Stimulated activated CD8-positive, alpha-beta memory T cell treated with anti-CD3 and anti-CD28 coated beads, Interleukin-7, amount 100 ng/mL, for 24 hours (primary cell): ENCODE results near the gene SHISA7.
A peak's percentile ranks its signal among the peaks of the same experiment; 100 is the strongest.

Source experiments
- DNase-seq: peaks from one replicate; pipeline ENCODE4 v3.0.0-alpha.2; 2020; ENCODE audit warnings: low read depth

The SHISA7 gene

DNA sequence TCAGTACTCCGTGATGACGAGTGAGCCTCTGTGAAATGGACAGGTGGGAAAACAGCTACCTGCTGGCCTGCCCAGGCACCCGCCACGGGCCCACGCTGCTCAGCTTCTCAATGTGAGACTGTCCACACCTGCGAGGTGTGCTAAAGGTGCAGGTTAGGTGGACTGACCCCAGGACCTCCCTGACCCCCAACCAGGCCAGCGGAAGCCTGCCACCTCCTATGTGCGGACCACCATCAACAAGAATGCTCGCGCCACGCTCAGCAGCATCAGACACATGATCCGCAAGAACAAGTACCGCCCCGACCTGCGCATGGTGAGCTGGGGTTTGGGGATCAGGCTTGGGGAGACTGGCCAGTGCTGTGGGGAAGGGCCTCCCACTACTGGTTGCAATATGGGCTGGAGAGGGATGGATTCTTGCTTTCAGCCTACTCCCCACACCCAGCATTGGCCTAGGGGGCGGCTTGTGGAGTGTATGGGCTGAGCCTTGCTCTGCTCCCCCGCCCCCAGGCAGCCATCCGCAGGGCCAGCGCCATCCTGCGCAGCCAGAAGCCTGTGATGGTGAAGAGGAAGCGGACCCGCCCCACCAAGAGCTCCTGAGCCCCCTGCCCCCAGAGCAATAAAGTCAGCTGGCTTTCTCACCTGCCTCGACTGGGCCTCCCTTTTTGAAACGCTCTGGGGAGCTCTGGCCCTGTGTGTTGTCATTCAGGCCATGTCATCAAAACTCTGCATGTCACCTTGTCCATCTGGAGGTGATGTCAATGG, 55.2 kb downstream of the SHISA7 start:
- no peak for DNase-seq

DNA sequence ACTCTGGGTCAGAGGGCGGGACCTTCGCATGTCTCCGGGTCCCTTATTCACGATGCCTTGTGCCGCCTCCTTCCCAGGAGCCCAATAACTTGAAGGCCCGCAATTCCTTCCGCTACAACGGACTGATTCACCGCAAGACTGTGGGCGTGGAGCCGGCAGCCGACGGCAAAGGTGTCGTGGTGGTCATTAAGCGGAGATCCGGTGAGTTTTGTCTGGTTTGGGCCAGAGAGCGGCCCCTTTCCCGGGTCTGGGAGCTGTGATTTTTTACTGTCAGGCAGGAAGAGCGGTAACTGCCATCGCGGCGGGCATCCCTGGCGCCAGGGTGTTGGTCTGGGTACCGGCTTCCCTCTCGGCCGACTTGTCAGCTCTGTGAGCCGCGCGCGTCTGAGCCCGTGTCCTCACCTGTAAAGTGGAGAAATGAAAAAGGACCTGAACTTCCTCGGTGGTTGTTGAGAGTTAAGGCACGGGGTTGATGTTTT, 56.6 kb downstream of the SHISA7 start:
- DNase-seq: no peak

DNA sequence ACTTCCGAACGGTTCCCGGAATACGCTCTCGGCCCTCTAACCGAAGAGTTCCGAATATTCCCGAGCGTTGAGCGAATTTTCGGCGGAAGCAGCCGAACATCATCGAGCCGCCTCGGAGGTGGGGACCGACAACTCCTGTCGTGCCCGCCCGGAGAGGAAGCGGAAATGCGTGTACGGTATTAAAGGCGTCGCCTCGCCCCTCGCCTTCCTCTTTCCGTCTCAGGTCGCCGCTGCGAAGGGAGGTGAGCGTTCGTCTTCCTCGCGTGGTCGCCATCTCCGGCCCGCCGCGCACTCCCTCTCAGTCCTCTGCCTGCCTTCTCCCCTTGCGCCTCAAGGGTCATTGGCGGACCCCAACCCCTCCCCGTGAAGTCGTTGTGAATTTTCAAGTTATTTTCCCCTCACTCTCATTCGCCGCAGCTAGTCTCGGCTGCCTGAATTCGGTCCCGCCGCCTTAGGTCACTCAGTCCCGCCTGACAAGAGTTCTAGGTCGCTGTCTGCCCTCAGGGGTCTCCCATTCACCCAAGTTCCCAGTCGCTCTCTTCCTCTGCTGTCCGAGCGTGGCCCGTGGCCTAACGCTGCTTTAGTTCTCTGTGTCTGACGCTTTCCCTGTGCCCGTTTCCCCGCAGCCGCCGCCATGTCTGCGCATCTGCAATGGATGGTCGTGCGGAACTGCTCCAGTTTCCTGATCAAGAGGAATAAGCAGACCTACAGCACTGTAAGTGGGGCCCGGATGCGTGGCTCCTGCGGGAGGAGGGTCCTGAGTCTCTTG, 57.2 kb downstream of the SHISA7 start, which contains the start of gene RPL28:
Gene RPL28 (plus strand): TSS at position 209 of the 769 bp plus-strand sequence. CDS start 426 bp downstream, at position 635.
- peak; percentile 96 for DNase-seq

DNA sequence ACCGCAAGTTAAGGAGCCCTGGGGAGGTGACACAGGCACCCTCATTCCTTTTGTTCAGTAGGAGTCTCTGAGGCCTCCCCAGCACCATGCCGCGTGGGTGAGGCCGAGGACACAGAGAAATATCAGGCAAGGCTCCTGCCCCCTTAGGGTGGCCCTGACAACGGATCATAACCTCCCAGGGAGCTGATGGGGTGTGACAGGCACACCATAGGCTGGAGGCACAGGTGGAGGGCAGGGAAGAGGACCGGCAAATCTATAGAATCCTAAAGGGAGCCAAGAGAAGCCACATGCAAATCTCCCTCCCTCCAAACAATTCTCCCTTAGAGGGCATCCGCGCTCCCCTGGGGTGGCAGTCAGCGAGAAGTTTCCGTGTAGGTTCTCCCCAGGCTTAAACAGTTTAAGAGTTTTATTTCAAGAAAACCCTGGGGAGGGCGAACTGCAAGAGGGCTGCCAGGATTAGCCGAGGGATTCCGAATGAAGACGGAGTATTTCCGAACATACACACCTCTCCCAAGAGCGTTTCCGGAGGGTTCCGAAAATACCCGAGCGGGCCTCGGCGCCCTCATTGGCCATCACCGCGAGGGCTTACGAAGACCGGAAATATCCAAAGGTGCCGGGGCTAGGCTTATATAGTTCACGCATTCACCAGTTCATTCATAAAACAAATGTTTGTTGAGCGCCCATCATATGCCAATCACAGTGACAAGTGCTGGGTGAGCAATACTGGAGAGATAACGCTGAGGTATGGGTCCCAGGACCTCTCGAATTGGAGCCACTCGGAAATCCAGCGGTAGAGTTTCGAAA, 58.0 kb downstream of the SHISA7 start:
- peak; percentile 93 for DNase-seq

DNA sequence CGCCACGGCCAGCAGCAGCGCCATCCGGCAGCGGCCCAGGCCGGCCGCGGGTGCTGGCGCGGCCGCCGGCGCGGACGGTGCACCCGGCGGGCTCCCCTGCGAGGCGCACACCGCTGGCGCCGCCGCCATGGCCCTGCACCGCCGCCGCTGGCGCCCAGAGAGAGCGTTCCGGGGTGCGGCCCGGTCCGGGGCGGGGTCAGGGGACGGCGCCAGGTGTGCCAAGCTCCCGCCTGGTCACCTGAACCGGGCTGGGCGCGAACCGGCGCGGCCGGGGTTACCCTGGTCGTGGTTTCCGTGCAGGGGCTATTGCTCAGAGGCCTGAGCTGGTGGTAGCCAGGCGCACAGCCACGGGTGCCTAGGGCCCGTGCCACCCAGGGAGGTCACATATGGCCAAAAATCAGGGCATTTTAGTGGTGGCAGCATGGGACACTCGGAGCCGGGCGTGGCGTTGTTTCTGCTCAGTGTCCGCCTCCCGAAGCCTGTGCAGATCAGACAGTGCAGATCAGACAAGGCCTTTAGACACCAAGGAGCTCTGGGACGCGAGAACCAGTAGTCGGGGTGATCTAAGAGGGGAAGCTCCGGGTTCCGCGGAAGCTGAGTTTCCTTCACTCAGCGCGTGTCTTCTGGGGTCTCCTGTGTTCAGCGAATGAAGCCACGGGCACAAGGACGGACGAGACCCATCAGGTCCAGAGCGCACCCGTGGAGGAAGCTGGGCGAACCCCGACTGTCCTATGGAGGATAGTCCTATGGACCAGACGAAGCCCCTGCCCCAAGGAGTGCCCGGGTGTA, 58.8 kb downstream of the SHISA7 start, which contains the start of gene TMEM238:
Gene TMEM238 (minus strand): TSS at position 162 of the 789 bp plus-strand sequence. CDS start 33 bp downstream, at position 129.
- no peak for DNase-seq

DNA sequence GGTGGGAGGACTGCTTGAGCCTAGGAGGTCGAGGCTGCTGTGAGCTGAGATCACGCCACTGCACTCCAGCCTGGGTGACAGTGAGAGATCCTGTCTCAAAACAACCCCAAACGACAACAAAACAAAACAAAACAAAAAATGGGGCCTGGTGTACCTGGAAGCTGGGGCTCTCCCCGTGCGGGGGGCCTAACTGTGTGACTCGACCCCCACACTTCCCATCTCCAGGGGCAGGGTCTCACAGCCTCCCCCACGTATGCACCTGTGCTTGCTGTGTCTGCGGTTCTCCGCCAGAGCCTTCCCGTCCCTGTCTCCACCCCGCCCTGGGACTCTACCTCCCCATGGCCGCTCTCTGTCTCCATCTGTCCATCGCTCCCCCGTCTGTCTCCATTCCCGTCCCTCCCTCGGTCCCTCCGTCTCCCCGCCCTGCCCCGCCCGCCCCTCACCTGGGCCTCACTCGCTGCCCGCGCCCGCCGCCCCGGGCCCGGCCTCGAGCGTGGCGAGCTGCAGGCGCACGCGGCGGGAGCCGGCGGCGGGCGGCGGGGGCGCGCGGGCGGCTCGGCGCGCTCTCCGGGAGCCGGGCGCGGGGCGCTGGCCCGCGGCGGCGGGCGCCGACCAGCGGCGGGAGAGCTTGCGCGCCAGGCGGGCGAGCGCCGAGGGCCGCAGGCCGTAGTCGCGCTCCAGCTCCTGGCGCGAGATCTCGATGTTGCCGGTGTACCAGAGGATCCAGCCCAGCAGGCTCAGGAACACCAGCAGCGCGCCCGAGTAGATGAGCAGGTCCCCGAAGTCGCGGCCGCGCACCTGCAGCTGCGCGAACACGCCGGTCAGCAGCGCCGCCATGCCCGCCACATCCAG, 59.6 kb downstream of the SHISA7 start:
- no peak for DNase-seq

DNA sequence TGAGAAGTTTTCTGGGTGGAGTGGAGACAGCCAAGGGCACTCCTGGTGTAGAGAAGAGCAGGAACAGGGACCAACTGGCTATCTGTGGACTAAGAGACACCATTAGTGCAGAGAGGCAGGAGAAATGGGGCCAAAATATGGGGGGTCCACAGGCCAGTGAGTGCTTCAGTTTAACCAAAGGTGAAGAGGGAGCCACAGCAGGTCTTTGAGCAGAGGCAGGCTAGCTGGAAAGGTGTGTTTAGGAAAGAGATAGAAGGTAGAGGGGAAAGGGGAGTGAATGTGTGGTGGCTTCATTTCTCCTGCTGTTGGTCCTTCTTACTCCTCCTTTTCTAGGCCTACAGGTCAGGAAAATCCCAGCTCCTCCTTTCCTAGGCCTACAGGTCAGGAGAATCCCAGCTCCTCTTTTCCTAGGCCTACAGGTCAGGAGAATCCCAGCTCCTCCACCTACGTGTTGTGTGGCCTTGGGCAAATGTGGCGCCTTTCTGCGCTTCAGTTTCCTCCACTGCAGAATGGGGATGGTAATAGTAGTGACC, 60.5 kb downstream of the SHISA7 start:
- no peak for DNase-seq

DNA sequence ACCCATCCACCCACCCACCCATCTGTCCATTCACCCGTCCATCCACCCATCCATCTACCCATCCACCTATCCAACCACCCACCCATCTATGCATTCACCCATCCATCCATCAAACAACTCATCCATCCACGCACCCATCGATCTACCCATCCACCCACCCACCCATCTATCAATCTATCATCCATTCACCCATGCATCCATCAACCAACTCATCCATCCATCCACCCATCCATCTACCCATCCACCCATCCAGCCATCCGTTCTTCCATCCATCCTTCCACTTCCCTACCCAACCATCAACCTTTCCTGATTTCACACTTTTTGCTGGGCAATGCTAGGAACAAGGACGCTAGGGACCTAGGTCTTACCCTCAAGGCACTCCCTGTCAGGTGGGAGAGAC, 61.1 kb downstream of the SHISA7 start:
- no peak for DNase-seq

DNA sequence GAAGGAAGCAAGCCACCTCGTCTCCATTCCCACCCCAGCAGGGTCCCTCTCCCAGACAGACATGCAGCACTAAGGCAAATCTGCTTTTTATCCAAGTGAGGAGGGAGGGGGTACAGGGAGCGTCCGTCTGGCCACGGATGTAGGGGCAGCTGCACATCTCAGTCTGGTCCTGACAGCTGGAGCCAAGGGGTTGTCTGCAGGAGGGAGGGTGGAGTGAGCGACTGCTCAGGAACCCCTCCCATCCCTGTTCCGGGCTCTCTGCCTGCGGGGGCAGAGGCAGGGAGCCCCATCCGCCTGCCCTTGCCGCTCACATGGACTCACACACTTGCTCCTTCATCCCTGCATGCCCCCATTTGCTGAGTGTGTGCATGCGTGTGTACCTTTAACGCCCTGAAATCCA, 63.9 kb downstream of the SHISA7 start:
- DNase-seq: no peak
